HEK293 (cell line): ENCODE data around the gene RANBP1.

Source experiments
- IKZF3 ChIP-seq: fragments of 450-650 bp; IDR thresholded peaks from 2 replicates; pipeline ENCODE4 v1.5.0; 2018; ENCODE audit warnings: missing biosample characterization, mild to moderate bottlenecking, missing genetic modification characterization, moderate library complexity
- OSR2 ChIP-seq: fragments of 450-650 bp; formaldehyde crosslinking; IDR thresholded peaks from 2 replicates; pipeline ENCODE4 v1.5.1; 2016; ENCODE audit warnings: missing biosample characterization, missing genetic modification characterization
- SP2 ChIP-seq: fragments of 450-650 bp; formaldehyde crosslinking; IDR thresholded peaks from 2 replicates; pipeline ENCODE4 v1.5.1; 2016; ENCODE audit warnings: missing biosample characterization, missing genetic modification characterization
- SP3 ChIP-seq: fragments of 450-650 bp; formaldehyde crosslinking; IDR thresholded peaks from 2 replicates; pipeline ENCODE4 v1.5.1; 2016; ENCODE audit warnings: missing biosample characterization, missing genetic modification characterization
- SP7 ChIP-seq: fragments of 450-650 bp; formaldehyde crosslinking; IDR thresholded peaks from 2 replicates; pipeline ENCODE4 v1.5.1; 2016; ENCODE audit warnings: missing biosample characterization, missing genetic modification characterization
- WT1 ChIP-seq: fragments of 450-650 bp; formaldehyde crosslinking; IDR thresholded peaks from 2 replicates; pipeline ENCODE4 v1.5.1; 2016; ENCODE audit warnings: missing biosample characterization, missing genetic modification characterization
- ZBTB7A ChIP-seq: fragments of 450-650 bp; formaldehyde crosslinking; IDR thresholded peaks from 2 replicates; pipeline ENCODE4 v1.5.1; 2016; ENCODE audit warnings: low read depth, missing biosample characterization, missing genetic modification characterization
- ZNF2 ChIP-seq: fragments of 450-650 bp; formaldehyde crosslinking; IDR thresholded peaks from 2 replicates; pipeline ENCODE4 v1.5.1; 2016; ENCODE audit warnings: missing biosample characterization, missing genetic modification characterization
- ZNF324 ChIP-seq: fragments of 450-650 bp; formaldehyde crosslinking; IDR thresholded peaks from 2 replicates; pipeline ENCODE4 v1.5.1; 2016; ENCODE audit warnings: missing biosample characterization, missing genetic modification characterization
- ZNF366 ChIP-seq: fragments of 450-650 bp; formaldehyde crosslinking; conservative IDR thresholded peaks from 2 replicates; pipeline ENCODE4 v1.5.1; 2016; ENCODE audit warnings: missing biosample characterization, missing genetic modification characterization
- ZNF600 ChIP-seq: fragments of 450-650 bp; formaldehyde crosslinking; IDR thresholded peaks from 2 replicates; pipeline ENCODE4 v1.5.1; 2016; ENCODE audit warnings: missing biosample characterization, missing genetic modification characterization
- ZNF610 ChIP-seq: fragments of 450-650 bp; formaldehyde crosslinking; IDR thresholded peaks from 2 replicates; pipeline ENCODE4 v1.5.1; 2016; ENCODE audit warnings: missing biosample characterization, missing genetic modification characterization, borderline replicate concordance
- ZNF792 ChIP-seq: fragments of 450-650 bp; formaldehyde crosslinking; IDR thresholded peaks from 2 replicates; pipeline ENCODE4 v1.5.1; 2016; ENCODE audit warnings: missing biosample characterization, missing genetic modification characterization
- ZNF843 ChIP-seq: fragments of 450-650 bp; formaldehyde crosslinking; IDR thresholded peaks from 2 replicates; pipeline ENCODE4 v1.5.1; 2016; ENCODE audit warnings: missing biosample characterization, missing genetic modification characterization
- ZSCAN30 ChIP-seq: fragments of 450-650 bp; IDR thresholded peaks from 2 replicates; pipeline ENCODE4 v1.5.1; 2018; ENCODE audit warnings: missing biosample characterization, mild to moderate bottlenecking, missing genetic modification characterization, moderate library complexity
- TF ChIP-seq, protein P1 (sequence below): fragments of 450-650 bp; formaldehyde crosslinking; IDR thresholded peaks from 2 replicates; pipeline ENCODE4 v1.5.1; 2016; ENCODE audit warnings: missing biosample characterization, missing genetic modification characterization
- TF ChIP-seq, protein P2 (sequence below): fragments of 450-650 bp; formaldehyde crosslinking; IDR thresholded peaks from 2 replicates; pipeline ENCODE4 v1.5.1; 2016; ENCODE audit warnings: missing biosample characterization, missing genetic modification characterization
- TF ChIP-seq, protein P3 (sequence below): fragments of 450-650 bp; formaldehyde crosslinking; IDR thresholded peaks from 2 replicates; pipeline ENCODE4 v1.5.1; 2016; ENCODE audit warnings: missing biosample characterization, missing genetic modification characterization
- TF ChIP-seq, protein P4 (sequence below): fragments of 450-650 bp; formaldehyde crosslinking; optimal IDR thresholded peaks from 2 replicates; pipeline ENCODE3; 2016; ENCODE audit warnings: missing biosample characterization, mild to moderate bottlenecking, missing genetic modification characterization
- TF ChIP-seq, protein P5 (sequence below): fragments of 450-650 bp; formaldehyde crosslinking; conservative IDR thresholded peaks from 2 replicates; pipeline ENCODE4 v1.5.1; 2016; ENCODE audit warnings: low read depth, missing biosample characterization, missing genetic modification characterization
- TF ChIP-seq, protein P6 (sequence below): fragments of 450-650 bp; formaldehyde crosslinking; IDR thresholded peaks from 2 replicates; pipeline ENCODE4 v1.5.1; 2017; ENCODE audit warnings: missing biosample characterization, missing genetic modification characterization
- TF ChIP-seq, protein P7 (sequence below): fragments of 450-650 bp; formaldehyde crosslinking; IDR thresholded peaks from 2 replicates; pipeline ENCODE4 v1.5.1; 2017; ENCODE audit warnings: missing biosample characterization, missing genetic modification characterization
- TF ChIP-seq, protein P8 (sequence below): fragments of 450-650 bp; formaldehyde crosslinking; IDR thresholded peaks from 2 replicates; pipeline ENCODE4 v1.5.1; 2016; ENCODE audit warnings: missing biosample characterization, missing genetic modification characterization

Gene RANBP1

DNA sequence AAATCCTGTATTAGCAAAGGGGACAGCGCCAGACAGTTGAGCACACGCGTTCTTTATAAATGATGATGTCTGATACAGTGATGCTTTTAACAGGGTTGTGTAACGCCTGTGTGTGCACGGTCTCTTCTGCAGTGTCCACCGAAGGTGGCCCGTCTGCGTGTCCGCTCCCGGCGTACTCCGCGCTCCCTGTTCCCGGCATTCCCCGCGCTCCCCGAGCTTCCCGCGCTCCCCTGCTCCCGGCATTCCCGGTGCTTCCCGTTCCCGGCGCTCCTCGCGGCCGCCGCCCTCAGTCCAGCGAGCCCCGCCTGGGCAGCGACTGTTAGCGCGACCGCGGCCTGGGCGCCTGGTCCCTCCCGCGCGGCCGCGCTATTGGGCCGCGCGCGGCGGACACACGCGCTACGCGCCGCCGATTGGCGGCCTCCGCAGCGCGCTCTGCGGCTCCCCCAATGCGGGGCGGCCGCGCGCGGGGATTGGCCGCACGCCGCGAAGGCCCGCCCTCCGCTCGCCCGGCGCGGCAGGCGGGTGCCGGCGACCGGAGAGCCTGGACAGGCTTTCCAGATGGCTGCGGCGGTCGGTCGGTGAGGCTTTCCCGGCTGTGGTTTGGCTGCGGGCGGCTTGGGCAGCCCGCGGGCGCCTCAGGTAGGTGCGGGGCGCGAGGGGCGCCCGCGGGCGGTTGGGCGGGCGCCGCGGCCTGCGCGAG lies 36.0 kb upstream of the RANBP1 start, which contains the start of gene DGCR8 (continued):
- peak; percentile 89; the same call in 1 of the 2 replicates for TF ChIP-seq ZNF610 (tag by site-specific recombination)
- TF ChIP-seq WT1 (tag by site-specific recombination), result peak; percentile 51
- TF ChIP-seq, protein P1, sequence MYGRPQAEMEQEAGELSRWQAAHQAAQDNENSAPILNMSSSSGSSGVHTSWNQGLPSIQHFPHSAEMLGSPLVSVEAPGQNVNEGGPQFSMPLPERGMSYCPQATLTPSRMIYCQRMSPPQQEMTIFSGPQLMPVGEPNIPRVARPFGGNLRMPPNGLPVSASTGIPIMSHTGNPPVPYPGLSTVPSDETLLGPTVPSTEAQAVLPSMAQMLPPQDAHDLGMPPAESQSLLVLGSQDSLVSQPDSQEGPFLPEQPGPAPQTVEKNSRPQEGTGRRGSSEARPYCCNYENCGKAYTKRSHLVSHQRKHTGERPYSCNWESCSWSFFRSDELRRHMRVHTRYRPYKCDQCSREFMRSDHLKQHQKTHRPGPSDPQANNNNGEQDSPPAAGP (tag by site-specific recombination), result peak; percentile 95
- peak; percentile 100 for TF ChIP-seq IKZF3 (tag by site-specific recombination)
- peak; percentile 34; the same call in 1 of the 2 replicates for TF ChIP-seq ZNF366 (tag by site-specific recombination)
- 0 out of 2 replicates have a peak, but pooled peaks have one; percentile 47 for TF ChIP-seq OSR2
- TF ChIP-seq, protein P2, sequence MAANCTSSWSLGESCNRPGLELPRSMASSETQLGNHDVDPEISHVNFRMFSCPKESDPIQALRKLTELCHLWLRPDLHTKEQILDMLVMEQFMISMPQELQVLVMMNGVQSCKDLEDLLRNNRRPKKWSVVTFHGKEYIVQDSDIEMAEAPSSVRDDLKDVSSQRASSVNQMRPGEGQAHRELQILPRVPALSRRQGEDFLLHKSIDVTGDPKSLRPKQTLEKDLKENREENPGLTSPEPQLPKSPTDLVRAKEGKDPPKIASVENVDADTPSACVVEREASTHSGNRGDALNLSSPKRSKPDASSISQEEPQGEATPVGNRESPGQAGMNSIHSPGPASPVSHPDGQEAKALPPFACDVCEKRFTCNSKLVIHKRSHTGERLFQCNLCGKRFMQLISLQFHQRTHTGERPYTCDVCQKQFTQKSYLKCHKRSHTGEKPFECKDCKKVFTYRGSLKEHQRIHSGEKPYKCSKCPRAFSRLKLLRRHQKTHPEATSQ (tag by site-specific recombination), result peak; percentile 71; the same call in 1 of the 2 replicates
- peak; percentile 38 for TF ChIP-seq SP3 (tag by site-specific recombination)
- TF ChIP-seq, protein P3, sequence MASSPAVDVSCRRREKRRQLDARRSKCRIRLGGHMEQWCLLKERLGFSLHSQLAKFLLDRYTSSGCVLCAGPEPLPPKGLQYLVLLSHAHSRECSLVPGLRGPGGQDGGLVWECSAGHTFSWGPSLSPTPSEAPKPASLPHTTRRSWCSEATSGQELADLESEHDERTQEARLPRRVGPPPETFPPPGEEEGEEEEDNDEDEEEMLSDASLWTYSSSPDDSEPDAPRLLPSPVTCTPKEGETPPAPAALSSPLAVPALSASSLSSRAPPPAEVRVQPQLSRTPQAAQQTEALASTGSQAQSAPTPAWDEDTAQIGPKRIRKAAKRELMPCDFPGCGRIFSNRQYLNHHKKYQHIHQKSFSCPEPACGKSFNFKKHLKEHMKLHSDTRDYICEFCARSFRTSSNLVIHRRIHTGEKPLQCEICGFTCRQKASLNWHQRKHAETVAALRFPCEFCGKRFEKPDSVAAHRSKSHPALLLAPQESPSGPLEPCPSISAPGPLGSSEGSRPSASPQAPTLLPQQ (tag by site-specific recombination), result peak; percentile 85; the same call in 1 of the 2 replicates
- TF ChIP-seq, protein P4, sequence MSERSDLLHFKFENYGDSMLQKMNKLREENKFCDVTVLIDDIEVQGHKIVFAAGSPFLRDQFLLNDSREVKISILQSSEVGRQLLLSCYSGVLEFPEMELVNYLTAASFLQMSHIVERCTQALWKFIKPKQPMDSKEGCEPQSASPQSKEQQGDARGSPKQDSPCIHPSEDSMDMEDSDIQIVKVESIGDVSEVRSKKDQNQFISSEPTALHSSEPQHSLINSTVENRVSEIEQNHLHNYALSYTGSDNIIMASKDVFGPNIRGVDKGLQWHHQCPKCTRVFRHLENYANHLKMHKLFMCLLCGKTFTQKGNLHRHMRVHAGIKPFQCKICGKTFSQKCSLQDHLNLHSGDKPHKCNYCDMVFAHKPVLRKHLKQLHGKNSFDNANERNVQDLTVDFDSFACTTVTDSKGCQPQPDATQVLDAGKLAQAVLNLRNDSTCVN (tag by site-specific recombination), result peak; percentile 97
- TF ChIP-seq, protein P5, sequence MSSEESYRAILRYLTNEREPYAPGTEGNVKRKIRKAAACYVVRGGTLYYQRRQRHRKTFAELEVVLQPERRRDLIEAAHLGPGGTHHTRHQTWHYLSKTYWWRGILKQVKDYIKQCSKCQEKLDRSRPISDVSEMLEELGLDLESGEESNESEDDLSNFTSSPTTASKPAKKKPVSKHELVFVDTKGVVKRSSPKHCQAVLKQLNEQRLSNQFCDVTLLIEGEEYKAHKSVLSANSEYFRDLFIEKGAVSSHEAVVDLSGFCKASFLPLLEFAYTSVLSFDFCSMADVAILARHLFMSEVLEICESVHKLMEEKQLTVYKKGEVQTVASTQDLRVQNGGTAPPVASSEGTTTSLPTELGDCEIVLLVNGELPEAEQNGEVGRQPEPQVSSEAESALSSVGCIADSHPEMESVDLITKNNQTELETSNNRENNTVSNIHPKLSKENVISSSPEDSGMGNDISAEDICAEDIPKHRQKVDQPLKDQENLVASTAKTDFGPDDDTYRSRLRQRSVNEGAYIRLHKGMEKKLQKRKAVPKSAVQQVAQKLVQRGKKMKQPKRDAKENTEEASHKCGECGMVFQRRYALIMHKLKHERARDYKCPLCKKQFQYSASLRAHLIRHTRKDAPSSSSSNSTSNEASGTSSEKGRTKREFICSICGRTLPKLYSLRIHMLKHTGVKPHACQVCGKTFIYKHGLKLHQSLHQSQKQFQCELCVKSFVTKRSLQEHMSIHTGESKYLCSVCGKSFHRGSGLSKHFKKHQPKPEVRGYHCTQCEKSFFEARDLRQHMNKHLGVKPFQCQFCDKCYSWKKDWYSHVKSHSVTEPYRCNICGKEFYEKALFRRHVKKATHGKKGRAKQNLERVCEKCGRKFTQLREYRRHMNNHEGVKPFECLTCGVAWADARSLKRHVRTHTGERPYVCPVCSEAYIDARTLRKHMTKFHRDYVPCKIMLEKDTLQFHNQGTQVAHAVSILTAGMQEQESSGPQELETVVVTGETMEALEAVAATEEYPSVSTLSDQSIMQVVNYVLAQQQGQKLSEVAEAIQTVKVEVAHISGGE (tag by site-specific recombination), result peak; percentile 85
- TF ChIP-seq ZNF792 (tag by site-specific recombination), result 0 out of 2 replicates have a peak, but pooled peaks have one; percentile 41
- TF ChIP-seq ZSCAN30 (tag by site-specific recombination), result peak; percentile 78
- no peak for TF ChIP-seq ZBTB7A
- peak; percentile 83 for TF ChIP-seq SP7 (tag by site-specific recombination)
- TF ChIP-seq ZNF324 (tag by site-specific recombination), result peak; percentile 85; the same call in 1 of the 2 replicates
- TF ChIP-seq ZNF2 (tag by site-specific recombination), result peak; percentile 90; the same call in 1 of the 2 replicates
- peak; percentile 72 for TF ChIP-seq SP2
- TF ChIP-seq ZNF600, result no peak
- TF ChIP-seq, protein P6, sequence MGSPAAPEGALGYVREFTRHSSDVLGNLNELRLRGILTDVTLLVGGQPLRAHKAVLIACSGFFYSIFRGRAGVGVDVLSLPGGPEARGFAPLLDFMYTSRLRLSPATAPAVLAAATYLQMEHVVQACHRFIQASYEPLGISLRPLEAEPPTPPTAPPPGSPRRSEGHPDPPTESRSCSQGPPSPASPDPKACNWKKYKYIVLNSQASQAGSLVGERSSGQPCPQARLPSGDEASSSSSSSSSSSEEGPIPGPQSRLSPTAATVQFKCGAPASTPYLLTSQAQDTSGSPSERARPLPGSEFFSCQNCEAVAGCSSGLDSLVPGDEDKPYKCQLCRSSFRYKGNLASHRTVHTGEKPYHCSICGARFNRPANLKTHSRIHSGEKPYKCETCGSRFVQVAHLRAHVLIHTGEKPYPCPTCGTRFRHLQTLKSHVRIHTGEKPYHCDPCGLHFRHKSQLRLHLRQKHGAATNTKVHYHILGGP (tag by site-specific recombination), result no peak
- TF ChIP-seq, protein P7, sequence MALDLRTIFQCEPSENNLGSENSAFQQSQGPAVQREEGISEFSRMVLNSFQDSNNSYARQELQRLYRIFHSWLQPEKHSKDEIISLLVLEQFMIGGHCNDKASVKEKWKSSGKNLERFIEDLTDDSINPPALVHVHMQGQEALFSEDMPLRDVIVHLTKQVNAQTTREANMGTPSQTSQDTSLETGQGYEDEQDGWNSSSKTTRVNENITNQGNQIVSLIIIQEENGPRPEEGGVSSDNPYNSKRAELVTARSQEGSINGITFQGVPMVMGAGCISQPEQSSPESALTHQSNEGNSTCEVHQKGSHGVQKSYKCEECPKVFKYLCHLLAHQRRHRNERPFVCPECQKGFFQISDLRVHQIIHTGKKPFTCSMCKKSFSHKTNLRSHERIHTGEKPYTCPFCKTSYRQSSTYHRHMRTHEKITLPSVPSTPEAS, result peak; percentile 43; the same call in 1 of the 2 replicates
- peak; percentile 48; the same call in 1 of the 2 replicates for TF ChIP-seq ZNF843 (tag by site-specific recombination)
- TF ChIP-seq, protein P8, sequence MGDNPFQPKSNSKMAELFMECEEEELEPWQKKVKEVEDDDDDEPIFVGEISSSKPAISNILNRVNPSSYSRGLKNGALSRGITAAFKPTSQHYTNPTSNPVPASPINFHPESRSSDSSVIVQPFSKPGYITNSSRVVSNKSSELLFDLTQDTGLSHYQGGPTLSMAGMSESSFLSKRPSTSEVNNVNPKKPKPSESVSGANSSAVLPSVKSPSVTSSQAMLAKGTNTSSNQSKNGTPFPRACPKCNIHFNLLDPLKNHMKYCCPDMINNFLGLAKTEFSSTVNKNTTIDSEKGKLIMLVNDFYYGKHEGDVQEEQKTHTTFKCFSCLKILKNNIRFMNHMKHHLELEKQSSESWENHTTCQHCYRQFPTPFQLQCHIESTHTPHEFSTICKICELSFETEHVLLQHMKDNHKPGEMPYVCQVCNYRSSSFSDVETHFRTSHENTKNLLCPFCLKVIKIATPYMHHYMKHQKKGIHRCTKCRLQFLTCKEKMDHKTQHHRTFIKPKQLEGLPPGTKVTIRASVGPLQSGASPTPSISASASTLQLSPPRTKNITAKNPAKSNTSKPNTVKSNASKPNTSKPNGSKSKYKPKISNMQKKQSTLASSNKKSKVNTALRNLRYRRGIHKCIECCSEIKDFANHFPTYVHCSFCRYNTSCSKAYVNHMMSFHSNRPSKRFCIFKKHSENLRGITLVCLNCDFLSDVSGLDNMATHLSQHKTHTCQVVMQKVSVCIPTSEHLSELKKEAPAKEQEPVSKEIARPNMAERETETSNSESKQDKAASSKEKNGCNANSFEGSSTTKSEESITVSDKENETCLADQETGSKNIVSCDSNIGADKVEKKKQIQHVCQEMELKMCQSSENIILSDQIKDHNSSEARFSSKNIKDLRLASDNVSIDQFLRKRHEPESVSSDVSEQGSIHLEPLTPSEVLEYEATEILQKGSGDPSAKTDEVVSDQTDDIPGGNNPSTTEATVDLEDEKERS (tag by site-specific recombination), result no peak
